Esophagus squamous epithelium (tissue), 5 donors: ENCODE results near the gene STXBP3. TPM values are rescaled to one million over a fixed set of nuclear protein-coding genes. Genes with fewer than 3 reads are reported as not detected.

Experiments
- DNase-seq: peaks from one replicate; lab custom pipeline; 2025; lab: John Stamatoyannopoulos, UW
- H3K27ac ChIP-seq, 4 donors: fragments of 200-600 bp; sonication (generic); one replicate each; pipeline ENCODE4 v1.5.1; 2016 to 2019; ENCODE audit warnings: mild to moderate bottlenecking in 1 of 4
- H3K27me3 ChIP-seq, 4 donors: fragments of 200-600 bp; sonication (generic); 1 replicate in 3 of 4; 2 replicates in 1 of 4; pipeline versions ENCODE4 v1.5.1 to v1.6.0; 2017 to 2021; ENCODE audit warnings: antibody characterized with exemption in 1 of 4
- H3K36me3 ChIP-seq, 3 donors: fragments of 200-600 bp; sonication (generic); one replicate each; pipeline ENCODE4 v1.5.1; 2016 to 2019
- H3K4me1 ChIP-seq, 3 donors: fragments of 200-600 bp; sonication (generic); one replicate each; pipeline ENCODE4 v1.5.1; 2017 to 2019
- H3K4me3 ChIP-seq, 4 donors: fragments of 200-600 bp; sonication (generic); 1 replicate in 3 of 4; 2 replicates in 1 of 4; pipeline ENCODE4 v1.5.1; 2016 to 2019; ENCODE audit warnings: mild to moderate bottlenecking in 2 of 4, moderate library complexity in 1 of 4
- H3K9me3 ChIP-seq, 3 donors: fragments of 200-600 bp; sonication (generic); one replicate each; pipeline ENCODE4 v1.5.1; 2016 to 2019
- CTCF ChIP-seq, 6 experiments: fragments of 450-650 bp in 4 of 6; fragments of 200-600 bp in 2 of 6; sonication (generic) in 2 of 6; IDR thresholded peaks; one replicate each; pipeline ENCODE4 v1.5.1; 2016 to 2019; ENCODE audit warnings: antibody characterized with exemption in 6 of 6, mild to moderate bottlenecking in 4 of 6, moderate library complexity in 4 of 6
- POLR2A ChIP-seq, 4 donors: fragments of 450-650 bp; IDR thresholded peaks; one replicate each; pipeline ENCODE4 v1.6.1; 2017; ENCODE audit warnings: antibody characterized with exemption in 4 of 4, mild to moderate bottlenecking in 4 of 4, moderate library complexity in 3 of 4
- WGBS, 2 donors: methylation state at CpG; one replicate each; pipeline ENCODE4 v1.1.5; 2018; 5-methylcytosine and 5-hydroxymethylcytosine counted together
- intact Hi-C: fragments of 100-400 bp; cut with DNase I; formaldehyde crosslinking; loops from one replicate; pipeline ENCODE4 v1.15.0; 2022
- total RNA-seq, 4 donors: library from RNA; depleted of rRNA; stranded (reverse); fragments of >200 nt; gene quantifications; one replicate each; pipeline ENCODE4 v1.1.0, GENCODE V29; 2016
- donor health status: DM: yes; HTN: yes; CAD: no.

The STXBP3 gene
- total RNA-seq, 4 donors from 2014 or later, result 31.3 to 79.9 (median 45.3) TPM

DNA sequence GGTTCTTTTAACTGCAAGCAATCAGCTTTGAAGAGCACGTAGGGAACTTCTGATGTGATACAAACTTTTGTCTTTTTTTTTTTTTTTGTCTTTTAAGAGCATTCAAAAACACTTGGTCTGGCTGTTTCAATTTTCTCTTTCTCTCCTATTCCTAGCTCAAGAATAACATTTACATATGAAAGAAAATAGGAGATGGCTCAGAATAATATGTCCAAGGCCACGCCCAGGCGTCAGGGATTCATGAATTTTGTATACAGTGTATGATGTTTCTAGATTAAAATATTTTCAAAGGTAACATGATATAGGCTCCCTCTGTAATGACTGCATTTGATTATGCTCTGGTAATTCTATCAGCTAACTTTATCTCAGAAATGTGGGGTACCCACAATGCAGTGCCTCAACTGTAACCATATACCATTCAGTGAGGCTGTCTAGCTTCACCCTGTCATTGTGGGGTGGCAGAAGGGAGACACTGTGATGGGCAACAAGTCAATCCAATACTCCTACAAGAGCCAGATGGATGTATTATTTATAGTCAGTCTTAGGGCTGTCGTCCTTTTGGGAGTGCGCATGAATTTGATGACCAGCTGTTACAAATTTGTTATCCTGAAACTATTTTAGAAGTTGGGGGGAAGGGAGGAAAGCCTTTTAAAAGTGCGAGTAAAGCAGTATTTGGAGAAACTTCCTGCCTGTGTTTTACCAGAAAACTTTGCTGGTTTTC, 111.9 kb downstream of the STXBP3 start:
- WGBS, 2 donors, result 63 to 80% methylated on average over 6 of the region's 6 CpGs
- Histone ChIP-seq H3K27ac (no peak overlapping the region), H3K4me3 (no peak overlapping the region), H3K27me3 (no peaks in the 10 kb centered on the region), H3K9me3 (no peaks in the 10 kb centered on the region), H3K4me1 (no peaks in the 10 kb centered on the region), H3K36me3 (no peaks in the 10 kb centered on the region)
- no peak for DNase-seq
- TF ChIP-seq POLR2A (IDR thresholded peaks at IDR 0.05), result no peak
- TF ChIP-seq CTCF (IDR thresholded peaks at IDR 0.05), result no peak
- intact Hi-C loops, result no loop called here

Other genes starting within 250 kb of the STXBP3 start
- gene EEIG2, start 186.6 kb upstream of the STXBP3 start, total RNA-seq, result 1 to 10 TPM; 3.9 to 9.7 (median 5.7) TPM
- 1 to 10 TPM in 3 of 4 donors, under 1 TPM in 1; 0.80 to 4.6 (median 2.0) TPM for gene HENMT1, start 85.6 kb upstream of the STXBP3 start, total RNA-seq
- 10 to 100 TPM; 14.4 to 38.1 (median 27.2) TPM for gene PRPF38B, start 54.4 kb upstream of the STXBP3 start, total RNA-seq
- gene FNDC7, start 33.8 kb upstream of the STXBP3 start, total RNA-seq, result not detected
- 1 to 10 TPM in 2 of 4 donors, under 1 TPM in 1, not detected in 1; 0.09 to 4.8 (median 2.6) TPM for gene AKNAD1, start 110.4 kb downstream of the STXBP3 start, total RNA-seq
- 10 to 100 TPM; 57.3 to 89.6 (median 82.1) TPM for gene GPSM2, start 130.3 kb downstream of the STXBP3 start, total RNA-seq
- 10 to 100 TPM in 2 of 4 donors, 1 to 10 TPM in 2; 8.0 to 18.9 (median 12.0) TPM for gene CLCC1, start 216.8 kb downstream of the STXBP3 start, total RNA-seq